Neutrophil (primary cell): ENCODE results near the gene NEDD4L.

Source experiments
- H3K27ac ChIP-seq: fragments of 200-600 bp; sonication (generic); 2 replicates; pipeline ENCODE4 v1.5.1; 2016; ENCODE audit warnings: mild to moderate bottlenecking, moderate library complexity
- H3K27me3 ChIP-seq: fragments of 200-600 bp; sonication (generic); 2 replicates; pipeline ENCODE4 v1.6.0; 2016; ENCODE audit warnings: mild to moderate bottlenecking
- H3K36me3 ChIP-seq: fragments of 200-600 bp; sonication (generic); 2 replicates; pipeline ENCODE4 v1.5.1; 2017
- H3K4me1 ChIP-seq, 2 experiments: fragments of 200-600 bp in 1 of 2; sonication (generic) in 1 of 2; 1 replicate in 1 of 2; 2 replicates in 1 of 2; pipeline versions ENCODE4 v1.5.1 to v1.6.1; 2013 to 2016; ENCODE audit warnings: low read depth in 1 of 2, low read length in 1 of 2, mild to moderate bottlenecking in 1 of 2, moderate library complexity in 1 of 2; ENCODE audit not compliant: control insufficient read depth in 1 of 2, insufficient read depth in 1 of 2
- H3K4me3 ChIP-seq, 2 experiments: fragments of 200-600 bp in 1 of 2; sonication (generic) in 1 of 2; 1 replicate in 1 of 2; 2 replicates in 1 of 2; pipeline ENCODE4 v1.5.1; 2013 to 2016; ENCODE audit warnings: low read depth in 1 of 2, low read length in 1 of 2, mild to moderate bottlenecking in 1 of 2, moderate library complexity in 1 of 2
- H3K9me3 ChIP-seq: fragments of 200-600 bp; sonication (generic); 2 replicates; pipeline ENCODE4 v1.5.1; 2016
- CTCF ChIP-seq: fragments of 200-600 bp; sonication (generic); IDR thresholded peaks from 2 replicates; pipeline ENCODE4 v1.5.1; 2016; ENCODE audit warnings: antibody characterized with exemption

Gene NEDD4L

GRCh38 chr18:58152891-58153290, 108.9 kb downstream of the NEDD4L start:
- TF ChIP-seq CTCF, result no peak
- Histone ChIP-seq H3K4me1 (no peaks in the 10 kb centered on the region), H3K27me3 (no peaks in the 10 kb centered on the region), H3K9me3 (no peaks in the 10 kb centered on the region), H3K4me3 (no peak overlapping the region), H3K36me3 (no peaks in the 10 kb centered on the region), H3K27ac (no peak overlapping the region)

- H3K27me3 ChIP-seq, result no peaks in the 10 kb centered on the region
- H3K4me3 ChIP-seq, result no peak overlapping the region
- no peak overlapping the region for H3K27ac ChIP-seq
- H3K9me3 ChIP-seq, result no peaks in the 10 kb centered on the region
- no peaks in the 10 kb centered on the region for H3K36me3 ChIP-seq
- no peak for TF ChIP-seq CTCF
- no peaks in the 10 kb centered on the region for H3K4me1 ChIP-seq
Measured at GRCh38 chr18:58156516-58156915, 112.5 kb downstream of the NEDD4L start.

- Histone ChIP-seq H3K27ac (no peak overlapping the region), H3K4me1 (no peaks in the 10 kb centered on the region), H3K27me3 (no peaks in the 10 kb centered on the region), H3K4me3 (no peak overlapping the region), H3K9me3 (no peaks in the 10 kb centered on the region), H3K36me3 (no peaks in the 10 kb centered on the region)
- no peak for TF ChIP-seq CTCF
Measured at GRCh38 chr18:58157237-58157636, 113.2 kb downstream of the NEDD4L start.

- Histone ChIP-seq H3K9me3 (no peaks in the 10 kb centered on the region), H3K4me3 (no peak overlapping the region), H3K36me3 (no peaks in the 10 kb centered on the region), H3K27ac (no peak overlapping the region), H3K27me3 (no peaks in the 10 kb centered on the region), H3K4me1 (no peaks in the 10 kb centered on the region)
- TF ChIP-seq CTCF, result no peak
Measured at GRCh38 chr18:58158008-58158407, 114.0 kb downstream of the NEDD4L start.

GRCh38 chr18:58158459-58158858, 114.4 kb downstream of the NEDD4L start:
- H3K36me3 ChIP-seq, result no peaks in the 10 kb centered on the region
- H3K4me3 ChIP-seq, result no peak overlapping the region
- H3K27ac ChIP-seq, result no peak overlapping the region
- H3K9me3 ChIP-seq, result no peaks in the 10 kb centered on the region
- TF ChIP-seq CTCF, result no peak
- no peaks in the 10 kb centered on the region for H3K4me1 ChIP-seq
- H3K27me3 ChIP-seq, result no peaks in the 10 kb centered on the region

- no peak overlapping the region for H3K4me3 ChIP-seq
- no peak overlapping the region for H3K27ac ChIP-seq
- H3K27me3 ChIP-seq, result no peaks in the 10 kb centered on the region
- H3K4me1 ChIP-seq, result no peaks in the 10 kb centered on the region
- H3K9me3 ChIP-seq, result no peaks in the 10 kb centered on the region
- TF ChIP-seq CTCF, result no peak
- no peaks in the 10 kb centered on the region for H3K36me3 ChIP-seq
Measured at GRCh38 chr18:58161659-58162058, 117.6 kb downstream of the NEDD4L start.
